K562 (cell line): Measurements from ENCODE around the gene OPRL1. TPM values are rescaled to one million over a fixed set of nuclear protein-coding genes. Genes with fewer than 3 reads are reported as not detected.

ENCODE experiments used
- CSDE1 ChIP-seq, 2 experiments: fragments of 450-650 bp; IDR thresholded peaks; 2 replicates each; pipeline ENCODE4 v1.6.1; 2016; ENCODE audit warnings: mild to moderate bottlenecking in 1 of 2
- DMBX1 ChIP-seq: fragments of 250-450 bp; sonication (Bioruptor Pico); IDR thresholded peaks from 2 replicates; pipeline ENCODE4 v1.8.0; 2022; ENCODE audit warnings: inconsistent platforms, mild to moderate bottlenecking, moderate library complexity, borderline replicate concordance
- E2F5 ChIP-seq: sonication (generic); formaldehyde crosslinking; IDR thresholded peaks from 2 replicates; pipeline ENCODE4 v1.8.0; 2022; ENCODE audit warnings: mild to moderate bottlenecking, missing genetic modification reagents
- PHF21A ChIP-seq: fragments of 450-650 bp; IDR thresholded peaks from 2 replicates; pipeline ENCODE4 v1.6.1; 2017; ENCODE audit warnings: low read depth, borderline replicate concordance
- POLR3G ChIP-seq: IDR thresholded peaks from 2 replicates; pipeline ENCODE4 v1.6.1; 2011; ENCODE audit not compliant: insufficient read length, insufficient replicate concordance; ENCODE audit errors: extremely low read depth
- SMAD2 ChIP-seq: fragments of 150-350 bp; IDR thresholded peaks from 2 replicates; pipeline ENCODE4 v1.6.1; 2014; ENCODE audit warnings: low read depth, mild to moderate bottlenecking, low read length
- TGIF2 ChIP-seq: sonication (generic); formaldehyde crosslinking; IDR thresholded peaks from 2 replicates; pipeline ENCODE4 v1.8.1; 2022; ENCODE audit warnings: mild to moderate bottlenecking, missing genetic modification reagents, moderate library complexity
- THRA ChIP-seq: fragments of 450-650 bp; IDR thresholded peaks from 2 replicates; pipeline ENCODE4 v1.6.1; 2017; ENCODE audit warnings: mild to moderate bottlenecking, moderate library complexity
- ZNF23 ChIP-seq: fragments of 250-450 bp; sonication (Bioruptor Pico); IDR thresholded peaks from 2 replicates; pipeline ENCODE4 v1.4.0; 2020; ENCODE audit warnings: mild to moderate bottlenecking
- ZNF324 ChIP-seq: fragments of 250-450 bp; sonication (Bioruptor Pico); IDR thresholded peaks from 2 replicates; pipeline ENCODE4 v1.4.0; 2020; ENCODE audit warnings: mild to moderate bottlenecking
- ZNF717 ChIP-seq: fragments of 250-450 bp; sonication (Bioruptor Pico); IDR thresholded peaks from 2 replicates; pipeline ENCODE4 v1.5.0; 2021
- polyA plus RNA-seq, 8 experiments: library from polyadenylated mRNA; depleted of rRNA in 4 of 8; stranded (reverse) in 5 of 8; unstranded in 3 of 8; fragments of >200 nt; fragmentation: Nextera tagmentation in 2 of 8; fragmentation: Illumina TruSeq in 1 of 8; extraction: Ambion mirVana in 2 of 8; extraction: Trizol in 1 of 8; gene quantifications; 2 replicates each; pipeline versions ENCODE4 v1.2.1 to v1.2.3, GENCODE V29; 2011 to 2014; ENCODE audit warnings: inconsistent platforms in 1 of 8, missing spikeins in 1 of 8
- total RNA-seq, 7 experiments: library from RNA; depleted of rRNA in 6 of 7; stranded (reverse); fragments of >200 nt in 6 of 7; fragmentation: Illumina TruSeq in 2 of 7; extraction: Trizol in 2 of 7; gene quantifications; 2 replicates each; pipeline versions ENCODE4 v1.2.1 to v1.2.3, GENCODE V29; 2011 to 2021; ENCODE audit warnings: low replicate concordance in 1 of 7
- TF ChIP-seq, protein P1 (sequence below): fragments of 450-650 bp; IDR thresholded peaks from 2 replicates; pipeline ENCODE4 v1.6.1; 2018; ENCODE audit warnings: mild to moderate bottlenecking, low read depth; ENCODE audit not compliant: partially characterized antibody
- TF ChIP-seq, protein P2 (sequence below), 2 experiments: fragments of 450-650 bp; formaldehyde crosslinking in 1 of 2; IDR thresholded peaks; 2 replicates each; pipeline versions ENCODE4 v1.4.0 to v1.6.1; 2014 to 2020; ENCODE audit warnings: mild to moderate bottlenecking in 2 of 2, borderline replicate concordance in 1 of 2, low read depth in 1 of 2
- TF ChIP-seq, protein P3 (sequence below): fragments of 450-650 bp; formaldehyde crosslinking; conservative IDR thresholded peaks from 2 replicates; pipeline ENCODE4 v1.4.0; 2022; ENCODE audit warnings: mild to moderate bottlenecking, missing genetic modification characterization

Gene OPRL1
- total and polyA plus RNA-seq, 9 of the 15 experiments (the other 6 are each of a cell fraction or from before 2014, with no cell fraction given) = 0.06 to 0.33 (median 0.11) TPM; not detected in 2

GRCh38 chr20:64042054-64042781, 37.7 kb upstream of the OPRL1 start (continued):
- TF ChIP-seq, protein P1, sequence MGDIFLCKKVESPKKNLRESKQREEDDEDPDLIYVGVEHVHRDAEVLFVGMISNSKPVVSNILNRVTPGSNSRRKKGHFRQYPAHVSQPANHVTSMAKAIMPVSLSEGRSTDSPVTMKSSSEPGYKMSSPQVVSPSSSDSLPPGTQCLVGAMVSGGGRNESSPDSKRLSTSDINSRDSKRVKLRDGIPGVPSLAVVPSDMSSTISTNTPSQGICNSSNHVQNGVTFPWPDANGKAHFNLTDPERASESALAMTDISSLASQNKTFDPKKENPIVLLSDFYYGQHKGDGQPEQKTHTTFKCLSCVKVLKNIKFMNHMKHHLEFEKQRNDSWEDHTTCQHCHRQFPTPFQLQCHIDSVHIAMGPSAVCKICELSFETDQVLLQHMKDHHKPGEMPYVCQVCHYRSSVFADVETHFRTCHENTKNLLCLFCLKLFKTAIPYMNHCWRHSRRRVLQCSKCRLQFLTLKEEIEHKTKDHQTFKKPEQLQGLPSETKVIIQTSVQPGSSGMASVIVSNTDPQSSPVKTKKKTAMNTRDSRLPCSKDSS = no peak
- TF ChIP-seq SMAD2 (no peak), E2F5 (CRISPR knock-in tag) (no peak), DMBX1 (CRISPR knock-in tag) (no peak), CSDE1 (IDR thresholded peaks at IDR 0.05) (no peak), THRA (no peak), POLR3G (no peak), ZNF717 (CRISPR knock-in tag) (no peak), ZNF23 (no peak), ZNF324 (no peak), PHF21A (peak; percentile 96), TGIF2 (CRISPR knock-in tag) (no peak)
- TF ChIP-seq, protein P2, sequence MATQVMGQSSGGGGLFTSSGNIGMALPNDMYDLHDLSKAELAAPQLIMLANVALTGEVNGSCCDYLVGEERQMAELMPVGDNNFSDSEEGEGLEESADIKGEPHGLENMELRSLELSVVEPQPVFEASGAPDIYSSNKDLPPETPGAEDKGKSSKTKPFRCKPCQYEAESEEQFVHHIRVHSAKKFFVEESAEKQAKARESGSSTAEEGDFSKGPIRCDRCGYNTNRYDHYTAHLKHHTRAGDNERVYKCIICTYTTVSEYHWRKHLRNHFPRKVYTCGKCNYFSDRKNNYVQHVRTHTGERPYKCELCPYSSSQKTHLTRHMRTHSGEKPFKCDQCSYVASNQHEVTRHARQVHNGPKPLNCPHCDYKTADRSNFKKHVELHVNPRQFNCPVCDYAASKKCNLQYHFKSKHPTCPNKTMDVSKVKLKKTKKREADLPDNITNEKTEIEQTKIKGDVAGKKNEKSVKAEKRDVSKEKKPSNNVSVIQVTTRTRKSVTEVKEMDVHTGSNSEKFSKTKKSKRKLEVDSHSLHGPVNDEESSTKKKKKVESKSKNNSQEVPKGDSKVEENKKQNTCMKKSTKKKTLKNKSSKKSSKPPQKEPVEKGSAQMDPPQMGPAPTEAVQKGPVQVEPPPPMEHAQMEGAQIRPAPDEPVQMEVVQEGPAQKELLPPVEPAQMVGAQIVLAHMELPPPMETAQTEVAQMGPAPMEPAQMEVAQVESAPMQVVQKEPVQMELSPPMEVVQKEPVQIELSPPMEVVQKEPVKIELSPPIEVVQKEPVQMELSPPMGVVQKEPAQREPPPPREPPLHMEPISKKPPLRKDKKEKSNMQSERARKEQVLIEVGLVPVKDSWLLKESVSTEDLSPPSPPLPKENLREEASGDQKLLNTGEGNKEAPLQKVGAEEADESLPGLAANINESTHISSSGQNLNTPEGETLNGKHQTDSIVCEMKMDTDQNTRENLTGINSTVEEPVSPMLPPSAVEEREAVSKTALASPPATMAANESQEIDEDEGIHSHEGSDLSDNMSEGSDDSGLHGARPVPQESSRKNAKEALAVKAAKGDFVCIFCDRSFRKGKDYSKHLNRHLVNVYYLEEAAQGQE (IDR thresholded peaks at IDR 0.05; ENCODE audit: borderline replicate concordance) = 0 out of 2 replicates have a peak, but pooled peaks have one; percentile 7
- TF ChIP-seq, protein P2 (CRISPR knock-in tag; IDR thresholded peaks at IDR 0.05; ENCODE audit: low read depth) = no peak
- TF ChIP-seq, protein P3, sequence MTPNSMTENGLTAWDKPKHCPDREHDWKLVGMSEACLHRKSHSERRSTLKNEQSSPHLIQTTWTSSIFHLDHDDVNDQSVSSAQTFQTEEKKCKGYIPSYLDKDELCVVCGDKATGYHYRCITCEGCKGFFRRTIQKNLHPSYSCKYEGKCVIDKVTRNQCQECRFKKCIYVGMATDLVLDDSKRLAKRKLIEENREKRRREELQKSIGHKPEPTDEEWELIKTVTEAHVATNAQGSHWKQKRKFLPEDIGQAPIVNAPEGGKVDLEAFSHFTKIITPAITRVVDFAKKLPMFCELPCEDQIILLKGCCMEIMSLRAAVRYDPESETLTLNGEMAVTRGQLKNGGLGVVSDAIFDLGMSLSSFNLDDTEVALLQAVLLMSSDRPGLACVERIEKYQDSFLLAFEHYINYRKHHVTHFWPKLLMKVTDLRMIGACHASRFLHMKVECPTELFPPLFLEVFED (CRISPR knock-in tag) = no peak
